Astrocyte (in vitro differentiated cells and primary cell): ENCODE results near the gene GPAT2. TPM values are rescaled to one million over a fixed set of nuclear protein-coding genes. Genes with fewer than 3 reads are reported as not detected.

ENCODE experiments used
- total RNA-seq: library from RNA; stranded (reverse); gene quantifications from 2 replicates; pipeline ENCODE4 v1.2.1, GENCODE V29; 2021

GPAT2 gene
- total RNA-seq, 1 donor from 2014 or later, result 0.27 TPM

Other genes starting within 250 kb of the GPAT2 start
- 23.3 and 24.7 TPM in 2 replicates for gene ANKRD36C, start 43.1 kb downstream of the GPAT2 start, total RNA-seq
- gene ADRA2B, start 81.7 kb upstream of the GPAT2 start, total RNA-seq, result not detected in 2 replicates
- gene ASTL, start 103.6 kb upstream of the GPAT2 start, total RNA-seq, result not detected in 2 replicates
- gene DUSP2, start 110.5 kb upstream of the GPAT2 start, total RNA-seq, result 0.84 and 0.95 TPM in 2 replicates
- 101 and 103 TPM in 2 replicates for gene STARD7, start 173.9 kb upstream of the GPAT2 start, total RNA-seq
- gene TMEM127, start 231.1 kb upstream of the GPAT2 start, total RNA-seq, result 41.7 and 45.5 TPM in 2 replicates
- 56.3 and 58.6 TPM in 2 replicates for gene CIAO1, start 231.3 kb upstream of the GPAT2 start, total RNA-seq